K562 (cell line): ENCODE measurements around the gene ANKRD12. TPM values are rescaled to one million over a fixed set of nuclear protein-coding genes. Genes with fewer than 3 reads are reported as not detected.
A peak's percentile ranks its signal among the peaks of the same experiment; 100 is the strongest.

Experiments
- ARID2 ChIP-seq: fragments of 450-650 bp; IDR thresholded peaks from 2 replicates; pipeline ENCODE4 v1.6.1; 2017; ENCODE audit warnings: antibody characterized with exemption, mild to moderate bottlenecking
- C11orf30 ChIP-seq: fragments of 450-650 bp; IDR thresholded peaks from 2 replicates; pipeline ENCODE4 v1.6.1; 2016; ENCODE audit warnings: low read depth, mild to moderate bottlenecking
- CBX8 ChIP-seq: fragments of 200-600 bp; sonication (generic); IDR thresholded peaks from 2 replicates; pipeline ENCODE4 v1.6.1; 2012; ENCODE audit warnings: borderline replicate concordance, mixed run types, low read depth, mild to moderate bottlenecking, moderate library complexity, mixed read lengths, low read length, control low read depth, inconsistent platforms; ENCODE audit not compliant: poor library complexity, severe bottlenecking; ENCODE audit errors: extremely low read depth
- CC2D1A ChIP-seq: fragments of 450-650 bp; IDR thresholded peaks from 2 replicates; pipeline ENCODE4 v1.6.1; 2017; ENCODE audit warnings: mild to moderate bottlenecking
- EHMT2 ChIP-seq: fragments of 450-650 bp; IDR thresholded peaks from 2 replicates; pipeline ENCODE4 v1.6.1; 2018; ENCODE audit warnings: antibody characterized with exemption
- RAD51 ChIP-seq: fragments of 450-650 bp; IDR thresholded peaks from 2 replicates; pipeline ENCODE4 v1.7.1; 2016; ENCODE audit warnings: low read depth, mild to moderate bottlenecking, borderline replicate concordance
- RCOR1 ChIP-seq, 2 experiments: IDR thresholded peaks; 2 replicates each; pipeline ENCODE4 v1.6.1; 2012; ENCODE audit warnings: low read depth in 2 of 2, low read length in 2 of 2, borderline replicate concordance in 1 of 2, improper control_type of control experiment in 1 of 2
- SIX5 ChIP-seq, 2 experiments: IDR thresholded peaks; 2 replicates each; pipeline ENCODE4 v1.6.1; 2011; ENCODE audit warnings: low read length in 2 of 2, borderline replicate concordance in 1 of 2, low read depth in 1 of 2, mild to moderate bottlenecking in 1 of 2, moderate library complexity in 1 of 2; ENCODE audit not compliant: insufficient read depth in 1 of 2
- SMAD3 ChIP-seq: fragments of 450-650 bp; formaldehyde crosslinking; conservative IDR thresholded peaks from 2 replicates; pipeline ENCODE4 v1.4.0; 2020; ENCODE audit warnings: mild to moderate bottlenecking
- SMARCA4 ChIP-seq: fragments of 450-650 bp; IDR thresholded peaks from 2 replicates; pipeline ENCODE4 v1.6.1; 2016
- SMARCE1 ChIP-seq: fragments of 450-650 bp; IDR thresholded peaks from 2 replicates; pipeline ENCODE4 v1.7.1; 2016; ENCODE audit warnings: mild to moderate bottlenecking
- SRF ChIP-seq, 2 experiments: fragments of 250-450, 450-650 bp in 1 of 2; sonication (Bioruptor Pico) in 1 of 2; sonication (generic) in 1 of 2; formaldehyde crosslinking; IDR thresholded peaks; 2 replicates each; pipeline versions ENCODE4 v1.5.0 to v1.5.1; 2020 to 2022; ENCODE audit warnings: mild to moderate bottlenecking in 1 of 2, missing genetic modification reagents in 1 of 2
- TEAD1 ChIP-seq, 2 experiments: fragments of 450-650 bp in 1 of 2; sonication (generic) in 1 of 2; formaldehyde crosslinking; IDR thresholded peaks; 2 replicates each; pipeline versions ENCODE4 v1.4.0 to v1.8.0; 2020 to 2022; ENCODE audit warnings: mild to moderate bottlenecking in 2 of 2, missing genetic modification reagents in 1 of 2
- TRIM24 ChIP-seq, 2 experiments: fragments of 450-650 bp; IDR thresholded peaks; 2 replicates each; pipeline ENCODE4 v1.6.1; 2016
- ZNF316 ChIP-seq: fragments of 450-650 bp; IDR thresholded peaks from 2 replicates; pipeline ENCODE4 v1.6.1; 2016
- ZNF347 ChIP-seq: fragments of 450-650 bp; formaldehyde crosslinking; IDR thresholded peaks from 2 replicates; pipeline ENCODE4 v1.4.0; 2020; ENCODE audit warnings: low read depth, mild to moderate bottlenecking, moderate library complexity
- ZNF408 ChIP-seq: fragments of 250-450 bp; sonication (Bioruptor Pico); IDR thresholded peaks from 2 replicates; pipeline ENCODE4 v1.4.0; 2020; ENCODE audit warnings: low read depth, mild to moderate bottlenecking, moderate library complexity
- polyA plus RNA-seq, 8 experiments: library from polyadenylated mRNA; depleted of rRNA in 4 of 8; stranded (reverse) in 5 of 8; unstranded in 3 of 8; fragments of >200 nt; fragmentation: Nextera tagmentation in 2 of 8; fragmentation: Illumina TruSeq in 1 of 8; extraction: Ambion mirVana in 2 of 8; extraction: Trizol in 1 of 8; gene quantifications; 2 replicates each; pipeline versions ENCODE4 v1.2.1 to v1.2.3, GENCODE V29; 2011 to 2014; ENCODE audit warnings: inconsistent platforms in 1 of 8, missing spikeins in 1 of 8
- total RNA-seq, 7 experiments: library from RNA; depleted of rRNA in 6 of 7; stranded (reverse); fragments of >200 nt in 6 of 7; fragmentation: Illumina TruSeq in 2 of 7; extraction: Trizol in 2 of 7; gene quantifications; 2 replicates each; pipeline versions ENCODE4 v1.2.1 to v1.2.3, GENCODE V29; 2011 to 2021; ENCODE audit warnings: low replicate concordance in 1 of 7
- TF ChIP-seq, protein P1 (sequence below), 2 experiments: fragments of 450-650 bp; formaldehyde crosslinking in 1 of 2; IDR thresholded peaks; 2 replicates each; pipeline versions ENCODE4 v1.4.0 to v1.6.1; 2014 to 2020; ENCODE audit warnings: mild to moderate bottlenecking in 2 of 2, borderline replicate concordance in 1 of 2, low read depth in 1 of 2
- TF ChIP-seq, protein P2 (sequence below): fragments of 450-650 bp; IDR thresholded peaks from 2 replicates; pipeline ENCODE4 v1.6.1; 2016

Gene ANKRD12
- total and polyA plus RNA-seq, 9 of the 15 experiments (the other 6 are each of a cell fraction or from before 2014, with no cell fraction given) = 6.6 to 28.2 (median 16.0) TPM

DNA sequence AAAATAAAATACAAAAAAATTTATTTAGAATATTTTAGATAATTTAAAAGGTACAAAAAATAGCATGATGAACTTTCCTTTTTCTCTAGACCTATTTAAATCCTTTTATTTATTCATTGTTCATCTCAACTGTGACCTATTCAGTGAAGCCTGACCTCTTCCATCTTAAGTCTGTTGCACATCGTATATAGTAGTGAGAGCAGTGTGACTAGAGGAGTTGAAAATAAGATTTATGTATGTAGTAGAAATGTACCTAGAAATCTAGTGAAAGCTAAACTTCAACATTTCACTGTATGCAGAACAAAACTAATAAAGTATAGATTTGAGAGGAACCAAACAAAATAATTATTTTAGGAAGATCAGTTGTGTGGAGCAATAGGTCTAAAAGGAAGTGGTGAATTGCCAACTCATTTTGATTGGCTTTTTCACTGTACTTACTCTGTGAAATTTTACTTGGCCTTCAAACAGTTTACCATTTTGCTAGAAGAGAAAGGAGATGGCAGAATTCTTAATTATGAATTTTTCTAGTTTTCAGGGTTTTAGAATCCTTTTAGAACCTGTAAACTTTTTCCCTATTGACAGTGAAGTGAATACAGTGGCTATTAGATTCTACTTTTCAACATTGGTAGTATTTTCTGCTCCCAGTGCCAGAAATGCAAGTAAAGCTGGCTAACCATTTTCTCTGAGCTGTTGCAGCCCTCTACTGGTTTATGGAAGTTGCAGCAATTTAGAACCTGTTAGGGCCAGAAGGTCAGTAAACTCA is 11.0 kb downstream of the ANKRD12 start (continued):
- no peak for TF ChIP-seq SRF (CRISPR knock-in tag; IDR thresholded peaks at IDR 0.05)
- TF ChIP-seq RCOR1 (IDR thresholded peaks at IDR 0.05; ENCODE audit: borderline replicate concordance in 1 of 2, low read depth in 2 of 2, low read length in 2 of 2) = peak in 1 of 2 experiments; percentile 38; a peak in 1 of 4 replicates
- TF ChIP-seq SMARCA4 = 0 out of 2 replicates have a peak, but pooled peaks have one; percentile 30
- TF ChIP-seq TRIM24 (IDR thresholded peaks at IDR 0.05) = no peak
- TF ChIP-seq RAD51 = 0 out of 2 replicates have a peak, but pooled peaks have one; percentile 24
- peak; percentile 46 for TF ChIP-seq C11orf30
- no peak for TF ChIP-seq SIX5 (IDR thresholded peaks at IDR 0.05; ENCODE audit: borderline replicate concordance in 1 of 2, insufficient read depth in 1 of 2, low read depth in 1 of 2, low read length in 2 of 2)
- TF ChIP-seq, protein P1, sequence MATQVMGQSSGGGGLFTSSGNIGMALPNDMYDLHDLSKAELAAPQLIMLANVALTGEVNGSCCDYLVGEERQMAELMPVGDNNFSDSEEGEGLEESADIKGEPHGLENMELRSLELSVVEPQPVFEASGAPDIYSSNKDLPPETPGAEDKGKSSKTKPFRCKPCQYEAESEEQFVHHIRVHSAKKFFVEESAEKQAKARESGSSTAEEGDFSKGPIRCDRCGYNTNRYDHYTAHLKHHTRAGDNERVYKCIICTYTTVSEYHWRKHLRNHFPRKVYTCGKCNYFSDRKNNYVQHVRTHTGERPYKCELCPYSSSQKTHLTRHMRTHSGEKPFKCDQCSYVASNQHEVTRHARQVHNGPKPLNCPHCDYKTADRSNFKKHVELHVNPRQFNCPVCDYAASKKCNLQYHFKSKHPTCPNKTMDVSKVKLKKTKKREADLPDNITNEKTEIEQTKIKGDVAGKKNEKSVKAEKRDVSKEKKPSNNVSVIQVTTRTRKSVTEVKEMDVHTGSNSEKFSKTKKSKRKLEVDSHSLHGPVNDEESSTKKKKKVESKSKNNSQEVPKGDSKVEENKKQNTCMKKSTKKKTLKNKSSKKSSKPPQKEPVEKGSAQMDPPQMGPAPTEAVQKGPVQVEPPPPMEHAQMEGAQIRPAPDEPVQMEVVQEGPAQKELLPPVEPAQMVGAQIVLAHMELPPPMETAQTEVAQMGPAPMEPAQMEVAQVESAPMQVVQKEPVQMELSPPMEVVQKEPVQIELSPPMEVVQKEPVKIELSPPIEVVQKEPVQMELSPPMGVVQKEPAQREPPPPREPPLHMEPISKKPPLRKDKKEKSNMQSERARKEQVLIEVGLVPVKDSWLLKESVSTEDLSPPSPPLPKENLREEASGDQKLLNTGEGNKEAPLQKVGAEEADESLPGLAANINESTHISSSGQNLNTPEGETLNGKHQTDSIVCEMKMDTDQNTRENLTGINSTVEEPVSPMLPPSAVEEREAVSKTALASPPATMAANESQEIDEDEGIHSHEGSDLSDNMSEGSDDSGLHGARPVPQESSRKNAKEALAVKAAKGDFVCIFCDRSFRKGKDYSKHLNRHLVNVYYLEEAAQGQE (IDR thresholded peaks at IDR 0.05; ENCODE audit: borderline replicate concordance) = peak; percentile 85
- TF ChIP-seq, protein P1 (CRISPR knock-in tag; IDR thresholded peaks at IDR 0.05; ENCODE audit: low read depth) = no peak
- TF ChIP-seq, protein P2, sequence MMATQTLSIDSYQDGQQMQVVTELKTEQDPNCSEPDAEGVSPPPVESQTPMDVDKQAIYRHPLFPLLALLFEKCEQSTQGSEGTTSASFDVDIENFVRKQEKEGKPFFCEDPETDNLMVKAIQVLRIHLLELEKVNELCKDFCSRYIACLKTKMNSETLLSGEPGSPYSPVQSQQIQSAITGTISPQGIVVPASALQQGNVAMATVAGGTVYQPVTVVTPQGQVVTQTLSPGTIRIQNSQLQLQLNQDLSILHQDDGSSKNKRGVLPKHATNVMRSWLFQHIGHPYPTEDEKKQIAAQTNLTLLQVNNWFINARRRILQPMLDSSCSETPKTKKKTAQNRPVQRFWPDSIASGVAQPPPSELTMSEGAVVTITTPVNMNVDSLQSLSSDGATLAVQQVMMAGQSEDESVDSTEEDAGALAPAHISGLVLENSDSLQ = peak; percentile 22; the same call in 1 of the 2 replicates
- no peak for TF ChIP-seq ZNF347
- TF ChIP-seq CC2D1A = peak; percentile 75; the same call in 1 of the 2 replicates
- 0 out of 4 replicates have a peak, but pooled peaks of 1 of the 2 experiments have one; percentile 52 for TF ChIP-seq TEAD1 (CRISPR knock-in tag; IDR thresholded peaks at IDR 0.05)
- 0 out of 2 replicates have a peak, but pooled peaks have one; percentile 53 for TF ChIP-seq SMAD3
- TF ChIP-seq ARID2 = peak; percentile 57
- TF ChIP-seq SMARCE1 = no peak
- TF ChIP-seq CBX8 = no peak
- no peak for TF ChIP-seq EHMT2
- TF ChIP-seq ZNF408 (CRISPR knock-in tag) = no peak
- peak; percentile 23; the same call in 1 of the 2 replicates for TF ChIP-seq ZNF316
